IMR-90 (cell line): ENCODE data around the gene GANC.

ENCODE experiments used
- CHD1 ChIP-seq: IDR thresholded peaks from 2 replicates; pipeline ENCODE4 v1.6.1; 2012; ENCODE audit warnings: low read depth, low read length, improper control_type of control experiment
- FOS ChIP-seq: fragments of 150-350 bp; IDR thresholded peaks from 2 replicates; pipeline ENCODE4 v1.6.1; 2016; ENCODE audit warnings: low read depth, low read length
- MAZ ChIP-seq: IDR thresholded peaks from 2 replicates; pipeline ENCODE4 v1.6.1; 2012; ENCODE audit warnings: low read depth, mild to moderate bottlenecking, low read length, improper control_type of control experiment, moderate library complexity, borderline replicate concordance
- POLR2A ChIP-seq: IDR thresholded peaks from 2 replicates; pipeline ENCODE4 v1.6.1; 2012; ENCODE audit warnings: mild to moderate bottlenecking, low read depth, low read length
- RCOR1 ChIP-seq: IDR thresholded peaks from 2 replicates; pipeline ENCODE4 v1.6.1; 2012; ENCODE audit warnings: mild to moderate bottlenecking, low read length, improper control_type of control experiment; ENCODE audit not compliant: insufficient replicate concordance
- USF2 ChIP-seq: fragments of 150-350 bp; IDR thresholded peaks from 2 replicates; pipeline ENCODE4 v1.6.1; 2017; ENCODE audit warnings: mild to moderate bottlenecking, antibody characterized with exemption, low read length, low read depth
- TF ChIP-seq, protein P1 (sequence below): conservative IDR thresholded peaks from 2 replicates; pipeline ENCODE4 v1.5.1; 2012; ENCODE audit warnings: mild to moderate bottlenecking, low read depth, low read length, improper control_type of control experiment

DNA sequence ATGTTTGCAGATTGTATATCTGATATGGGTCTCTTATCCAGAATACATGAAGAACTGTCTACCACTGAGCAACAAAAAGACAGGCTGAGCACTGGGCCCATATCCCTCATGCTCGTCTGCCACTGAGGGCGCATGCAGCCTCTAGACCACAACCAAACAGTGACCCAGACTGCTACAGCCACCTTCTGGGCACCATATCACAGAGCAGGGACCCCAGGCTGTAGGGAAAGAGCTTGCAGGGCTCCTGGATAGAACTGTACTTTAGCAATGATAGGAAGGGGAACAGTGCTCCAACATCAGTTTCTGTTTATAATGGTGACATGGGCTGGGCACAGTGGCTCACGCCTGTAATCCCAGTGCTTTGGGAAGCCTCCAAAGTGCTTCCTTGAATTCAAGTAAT is 40.5 kb downstream of the GANC start:
- TF ChIP-seq, protein P1, sequence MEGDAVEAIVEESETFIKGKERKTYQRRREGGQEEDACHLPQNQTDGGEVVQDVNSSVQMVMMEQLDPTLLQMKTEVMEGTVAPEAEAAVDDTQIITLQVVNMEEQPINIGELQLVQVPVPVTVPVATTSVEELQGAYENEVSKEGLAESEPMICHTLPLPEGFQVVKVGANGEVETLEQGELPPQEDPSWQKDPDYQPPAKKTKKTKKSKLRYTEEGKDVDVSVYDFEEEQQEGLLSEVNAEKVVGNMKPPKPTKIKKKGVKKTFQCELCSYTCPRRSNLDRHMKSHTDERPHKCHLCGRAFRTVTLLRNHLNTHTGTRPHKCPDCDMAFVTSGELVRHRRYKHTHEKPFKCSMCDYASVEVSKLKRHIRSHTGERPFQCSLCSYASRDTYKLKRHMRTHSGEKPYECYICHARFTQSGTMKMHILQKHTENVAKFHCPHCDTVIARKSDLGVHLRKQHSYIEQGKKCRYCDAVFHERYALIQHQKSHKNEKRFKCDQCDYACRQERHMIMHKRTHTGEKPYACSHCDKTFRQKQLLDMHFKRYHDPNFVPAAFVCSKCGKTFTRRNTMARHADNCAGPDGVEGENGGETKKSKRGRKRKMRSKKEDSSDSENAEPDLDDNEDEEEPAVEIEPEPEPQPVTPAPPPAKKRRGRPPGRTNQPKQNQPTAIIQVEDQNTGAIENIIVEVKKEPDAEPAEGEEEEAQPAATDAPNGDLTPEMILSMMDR: no peak
- no peak for TF ChIP-seq MAZ
- no peak for TF ChIP-seq FOS
- no peak for TF ChIP-seq CHD1
- TF ChIP-seq USF2: no peak
- no peak for TF ChIP-seq POLR2A
- no peak for TF ChIP-seq RCOR1
